Raji (cell line): ENCODE measurements around the gene SRGAP3.

Source experiments
- POLR2A ChIP-seq: IDR thresholded peaks from 2 replicates; pipeline ENCODE4 v1.6.1; 2011; ENCODE audit warnings: low read depth, low read length, control low read depth; ENCODE audit not compliant: insufficient read depth

Gene SRGAP3

GRCh38 chr3:9249273-9250192 lies at the start of gene SRGAP3:
SRGAP3 (minus strand) TSS chr3:9249646; CDS start chr3:9248951, 695 bp downstream.
- peak; percentile 30; the same call in 1 of the 2 replicates for TF ChIP-seq POLR2A

- TF ChIP-seq POLR2A = no peak
These were observed 48.8 kb upstream of the SRGAP3 start for GRCh38 chr3:9298236-9298635.

- no peak for TF ChIP-seq POLR2A
These were observed 46.8 kb upstream of the SRGAP3 start for GRCh38 chr3:9296241-9296640.

GRCh38 chr3:9295007-9295406 lies 45.6 kb upstream of the SRGAP3 start:
- TF ChIP-seq POLR2A = no peak

GRCh38 chr3:9293076-9293475 lies 43.6 kb upstream of the SRGAP3 start:
- no peak for TF ChIP-seq POLR2A

GRCh38 chr3:9292516-9292915 lies 43.1 kb upstream of the SRGAP3 start:
- TF ChIP-seq POLR2A = no peak

GRCh38 chr3:9291821-9292410 lies 42.5 kb upstream of the SRGAP3 start:
- no peak for TF ChIP-seq POLR2A

- TF ChIP-seq POLR2A = no peak
These were observed 41.1 kb upstream of the SRGAP3 start for GRCh38 chr3:9290566-9290965.

GRCh38 chr3:9280451-9281219 lies 31.2 kb upstream of the SRGAP3 start:
- TF ChIP-seq POLR2A = no peak

- TF ChIP-seq POLR2A = no peak
These were observed 30.5 kb upstream of the SRGAP3 start for GRCh38 chr3:9279966-9280365.

GRCh38 chr3:9278498-9278897 lies 29.1 kb upstream of the SRGAP3 start:
- TF ChIP-seq POLR2A = no peak

- no peak for TF ChIP-seq POLR2A
These were observed 28.6 kb upstream of the SRGAP3 start for GRCh38 chr3:9278085-9278484.

GRCh38 chr3:9276761-9277370 lies 27.4 kb upstream of the SRGAP3 start:
- TF ChIP-seq POLR2A = no peak

- TF ChIP-seq POLR2A = no peak
These were observed 22.5 kb upstream of the SRGAP3 start for GRCh38 chr3:9271903-9272302.

GRCh38 chr3:9270704-9271103 lies 21.3 kb upstream of the SRGAP3 start:
- TF ChIP-seq POLR2A = no peak
